ENCODE results near the gene FAM222A. TPM values are rescaled to one million over a fixed set of nuclear protein-coding genes. Genes with fewer than 3 reads are reported as not detected.

Gene FAM222A
- polyA plus RNA-seq, 3 donors = 0.09 TPM; not detected in 2

GRCh38 chr12:109785854-109786253, 72.2 kb downstream of the FAM222A start:
- peaks cover 3 to 7% (median 5%) of the 10 kb centered on the region in 3 donors for H3K27me3 Mint-ChIP-seq (ENCODE audit: low read depth in 3 of 3)
- H3K27ac Mint-ChIP-seq = no peak overlapping the region
- H3K4me3 Mint-ChIP-seq = no peak overlapping the region
- 100% methylated on average over 1 of the region's 4 CpGs for WGBS (ENCODE audit: insufficient coverage)
- H3K27me3 ChIP-seq (ENCODE audit: control insufficient read depth in 2 of 2, insufficient read depth in 2 of 2, low read length in 2 of 2) = no peaks in the 10 kb centered on the region
- no peaks in the 10 kb centered on the region for H3K79me2 ChIP-seq (ENCODE audit: insufficient read depth, low read length)
- no peak overlapping the region for H3K4me2 ChIP-seq (replicated peaks; ENCODE audit: extremely low read depth, low read length, poor library complexity, severe bottlenecking)
- H3K4me3 ChIP-seq (replicated peaks in 1 of 3; ENCODE audit: low read depth in 2 of 3, low read length in 3 of 3) = no peak overlapping the region
- H3K9me3 Mint-ChIP-seq = peaks cover 2 to 14% (median 8%) of the 10 kb centered on the region in 7 donors
- no peak overlapping the region for H3K27ac ChIP-seq (ENCODE audit: low read depth in 1 of 2, low read length in 2 of 2)
- H3K4me1 ChIP-seq (ENCODE audit: control insufficient read depth in 1 of 2, insufficient read depth in 2 of 2, low read length in 2 of 2) = no peaks in the 10 kb centered on the region
- no peaks in the 10 kb centered on the region for H4K20me1 ChIP-seq (ENCODE audit: insufficient read depth, low read length)
- H2AFZ ChIP-seq (ENCODE audit: insufficient read depth, low read depth, low read length, poor library complexity, severe bottlenecking) = no peak overlapping the region
- peaks cover 0 to 12% of the 10 kb centered on the region in 2 donors for H3K9me3 ChIP-seq (replicated peaks in 1 of 2; ENCODE audit: control insufficient read depth in 1 of 2, insufficient read depth in 1 of 2, low read length in 2 of 2)
- intact Hi-C loops (cut with micrococcal nuclease) = no loop called here
- no peaks in the 10 kb centered on the region for H3K4me1 Mint-ChIP-seq
- no peak overlapping the region for H3K9ac ChIP-seq (ENCODE audit: insufficient read depth, low read length, poor library complexity, severe bottlenecking)
- no peaks in the 10 kb centered on the region for H3K36me3 Mint-ChIP-seq
- TF ChIP-seq, protein P1, sequence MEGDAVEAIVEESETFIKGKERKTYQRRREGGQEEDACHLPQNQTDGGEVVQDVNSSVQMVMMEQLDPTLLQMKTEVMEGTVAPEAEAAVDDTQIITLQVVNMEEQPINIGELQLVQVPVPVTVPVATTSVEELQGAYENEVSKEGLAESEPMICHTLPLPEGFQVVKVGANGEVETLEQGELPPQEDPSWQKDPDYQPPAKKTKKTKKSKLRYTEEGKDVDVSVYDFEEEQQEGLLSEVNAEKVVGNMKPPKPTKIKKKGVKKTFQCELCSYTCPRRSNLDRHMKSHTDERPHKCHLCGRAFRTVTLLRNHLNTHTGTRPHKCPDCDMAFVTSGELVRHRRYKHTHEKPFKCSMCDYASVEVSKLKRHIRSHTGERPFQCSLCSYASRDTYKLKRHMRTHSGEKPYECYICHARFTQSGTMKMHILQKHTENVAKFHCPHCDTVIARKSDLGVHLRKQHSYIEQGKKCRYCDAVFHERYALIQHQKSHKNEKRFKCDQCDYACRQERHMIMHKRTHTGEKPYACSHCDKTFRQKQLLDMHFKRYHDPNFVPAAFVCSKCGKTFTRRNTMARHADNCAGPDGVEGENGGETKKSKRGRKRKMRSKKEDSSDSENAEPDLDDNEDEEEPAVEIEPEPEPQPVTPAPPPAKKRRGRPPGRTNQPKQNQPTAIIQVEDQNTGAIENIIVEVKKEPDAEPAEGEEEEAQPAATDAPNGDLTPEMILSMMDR (IDR thresholded peaks at IDR 0.05) = no peak
- no peak for DNase-seq
- no peaks in the 10 kb centered on the region for H3K36me3 ChIP-seq (replicated peaks in 1 of 2; ENCODE audit: control insufficient read depth in 1 of 2, insufficient read depth in 2 of 2, low read length in 2 of 2)

GRCh38 chr12:109786799-109787198, 73.2 kb downstream of the FAM222A start:
- Mint-ChIP-seq H3K9me3 (peaks cover 2 to 9% (median 7%) of the 10 kb centered on the region in 7 donors), H3K36me3 (no peaks in the 10 kb centered on the region)
- H3K27ac ChIP-seq (ENCODE audit: low read depth in 1 of 2, low read length in 2 of 2) = no peak overlapping the region

More at GRCh38 chr12:109786799-109787198, 73.2 kb downstream of the FAM222A start:
- H3K4me1 ChIP-seq (ENCODE audit: control insufficient read depth in 1 of 2, insufficient read depth in 2 of 2, low read length in 2 of 2) = no peaks in the 10 kb centered on the region
- no peak overlapping the region for H3K4me3 Mint-ChIP-seq
- TF ChIP-seq, protein P1 (IDR thresholded peaks at IDR 0.05) = no peak
- H3K27ac Mint-ChIP-seq = no peak overlapping the region
- no peaks in the 10 kb centered on the region for H3K36me3 ChIP-seq (replicated peaks in 1 of 2; ENCODE audit: control insufficient read depth in 1 of 2, insufficient read depth in 2 of 2, low read length in 2 of 2)
- no peaks in the 10 kb centered on the region for H3K4me1 Mint-ChIP-seq
- H3K4me3 ChIP-seq (replicated peaks in 1 of 3; ENCODE audit: low read depth in 2 of 3, low read length in 3 of 3) = no peak overlapping the region
- H3K27me3 ChIP-seq (ENCODE audit: control insufficient read depth in 2 of 2, insufficient read depth in 2 of 2, low read length in 2 of 2) = no peaks in the 10 kb centered on the region
- H3K27me3 Mint-ChIP-seq (ENCODE audit: low read depth in 3 of 3) = peaks cover 5 to 8% (median 5%) of the 10 kb centered on the region in 3 donors
- H3K4me2 ChIP-seq (replicated peaks; ENCODE audit: extremely low read depth, low read length, poor library complexity, severe bottlenecking) = no peak overlapping the region
- intact Hi-C loops (cut with micrococcal nuclease) = no loop called here
- 94% methylated on average over 2 of the region's 9 CpGs for WGBS (ENCODE audit: insufficient coverage)
- H4K20me1 ChIP-seq (ENCODE audit: insufficient read depth, low read length) = no peaks in the 10 kb centered on the region
- no peaks in the 10 kb centered on the region for H3K79me2 ChIP-seq (ENCODE audit: insufficient read depth, low read length)
- DNase-seq = no peak
- H2AFZ ChIP-seq (ENCODE audit: insufficient read depth, low read depth, low read length, poor library complexity, severe bottlenecking) = no peak overlapping the region
- H3K9me3 ChIP-seq (replicated peaks in 1 of 2; ENCODE audit: control insufficient read depth in 1 of 2, insufficient read depth in 1 of 2, low read length in 2 of 2) = peaks cover 0 to 7% of the 10 kb centered on the region in 2 donors
- no peak overlapping the region for H3K9ac ChIP-seq (ENCODE audit: insufficient read depth, low read length, poor library complexity, severe bottlenecking)
